Stimulated activated CD4-positive, alpha-beta T cell treated with anti-CD3 and anti-CD28 coated beads, Interleukin-12 subunit alpha, Interleukin-12 subunit beta, amount 100 ng/mL, for 24 hours (primary cell): ENCODE results near the gene ADAP1.
"Not testable (repeated sequence)": the region's sequence is repeated elsewhere in the genome, so short reads cannot be mapped to it uniquely, and the experiment has no call there.

Source experiments
- DNase-seq, 2 experiments: peaks; one replicate each; pipeline ENCODE4 v3.0.0-alpha.2; 2020; ENCODE audit warnings: low read depth in 2 of 2

ADAP1 gene, protein sequence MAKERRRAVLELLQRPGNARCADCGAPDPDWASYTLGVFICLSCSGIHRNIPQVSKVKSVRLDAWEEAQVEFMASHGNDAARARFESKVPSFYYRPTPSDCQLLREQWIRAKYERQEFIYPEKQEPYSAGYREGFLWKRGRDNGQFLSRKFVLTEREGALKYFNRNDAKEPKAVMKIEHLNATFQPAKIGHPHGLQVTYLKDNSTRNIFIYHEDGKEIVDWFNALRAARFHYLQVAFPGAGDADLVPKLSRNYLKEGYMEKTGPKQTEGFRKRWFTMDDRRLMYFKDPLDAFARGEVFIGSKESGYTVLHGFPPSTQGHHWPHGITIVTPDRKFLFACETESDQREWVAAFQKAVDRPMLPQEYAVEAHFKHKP

DNA sequence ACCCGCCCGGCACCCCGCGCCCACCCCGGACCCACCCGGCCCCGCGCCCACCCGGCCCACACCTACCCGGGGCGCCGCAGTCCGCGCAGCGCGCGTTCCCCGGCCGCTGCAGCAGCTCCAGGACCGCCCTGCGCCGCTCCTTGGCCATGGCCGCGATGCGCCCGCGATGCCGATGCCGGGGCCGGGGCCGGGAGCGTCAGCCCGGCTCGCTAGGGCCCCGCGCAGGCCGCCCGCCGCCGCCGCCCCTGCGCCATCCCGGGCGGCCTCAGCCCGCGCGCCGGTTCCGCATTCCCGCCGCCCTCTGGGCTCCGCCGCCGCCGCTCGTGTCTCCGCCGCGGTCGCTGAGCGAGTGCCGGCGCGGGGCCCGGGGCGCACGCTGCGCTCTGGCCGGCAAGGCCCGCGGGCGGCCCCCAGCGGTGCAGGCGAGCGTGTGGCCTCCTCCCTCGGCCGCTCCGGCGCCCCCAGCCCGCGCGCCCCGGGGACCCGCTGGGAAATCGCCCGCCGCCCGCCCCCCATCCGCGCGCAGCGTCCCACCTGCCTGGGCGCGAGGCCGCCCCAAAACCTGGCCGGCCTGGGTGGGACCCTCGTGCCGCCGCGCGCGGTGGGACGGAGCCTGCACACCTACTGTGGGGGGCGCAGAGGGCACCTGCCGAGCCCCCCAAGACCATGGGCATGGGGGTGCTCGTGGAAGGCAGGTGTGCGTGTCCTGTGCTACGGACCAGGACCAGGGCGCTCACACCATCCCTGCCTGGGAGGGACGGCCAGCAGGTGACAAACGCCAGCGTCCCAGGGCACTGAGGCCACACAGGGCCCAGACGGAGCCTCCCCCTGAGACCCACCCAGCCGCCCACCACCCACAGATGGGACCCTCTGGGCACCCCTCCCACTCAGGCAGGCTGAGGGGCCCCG, at the start of gene ADAP1:
Gene ADAP1, minus strand, starts transcription at position 351 of the 909 bp plus-strand sequence. Its CDS starts 203 bp downstream, at position 148.
- DNase-seq, result peak in 1 of 2 experiments; percentile 41

DNA sequence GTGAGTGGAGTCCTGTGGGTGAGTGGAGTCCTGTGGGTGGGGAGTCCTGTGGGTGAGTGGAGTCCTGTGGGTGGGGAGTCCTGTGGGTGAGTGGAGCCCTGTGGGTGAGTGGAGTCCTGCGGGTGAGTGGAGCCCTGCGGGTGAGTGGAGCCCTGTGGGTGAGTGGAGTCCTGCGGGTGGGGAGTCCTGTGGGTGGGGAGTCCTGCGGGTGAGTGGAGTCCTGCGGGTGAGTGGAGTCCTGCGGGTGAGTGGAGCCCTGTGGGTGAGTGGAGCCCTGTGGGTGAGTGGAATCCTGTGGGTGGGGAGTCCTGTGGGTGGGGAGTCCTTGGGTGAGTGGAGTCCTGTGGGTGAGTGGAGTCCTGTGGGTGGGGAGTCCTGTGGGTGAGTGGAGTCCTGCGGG, 48.0 kb upstream of the ADAP1 start:
- not testable (repeated sequence) for DNase-seq

DNA sequence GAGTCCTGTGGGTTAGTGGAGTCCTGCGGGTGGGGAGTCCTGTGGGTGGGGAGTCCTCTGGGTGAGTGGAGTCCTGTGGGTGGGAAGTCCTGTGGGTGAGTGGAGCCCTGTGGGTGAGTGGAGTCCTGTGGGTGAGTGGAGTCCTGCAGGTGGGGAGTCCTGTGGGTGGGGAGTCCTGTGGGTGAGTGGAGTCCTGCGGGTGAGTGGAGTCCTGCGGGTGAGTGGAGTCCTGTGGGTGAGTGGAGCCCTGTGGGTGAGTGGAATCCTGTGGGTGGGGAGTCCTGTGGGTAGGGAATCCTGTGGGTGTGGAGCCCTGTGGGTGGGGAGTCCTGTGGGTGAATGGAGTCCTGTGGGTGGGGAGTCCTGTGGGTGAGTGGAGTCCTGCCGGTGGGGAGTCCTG, 47.5 kb upstream of the ADAP1 start:
- DNase-seq, result not testable (repeated sequence)

DNA sequence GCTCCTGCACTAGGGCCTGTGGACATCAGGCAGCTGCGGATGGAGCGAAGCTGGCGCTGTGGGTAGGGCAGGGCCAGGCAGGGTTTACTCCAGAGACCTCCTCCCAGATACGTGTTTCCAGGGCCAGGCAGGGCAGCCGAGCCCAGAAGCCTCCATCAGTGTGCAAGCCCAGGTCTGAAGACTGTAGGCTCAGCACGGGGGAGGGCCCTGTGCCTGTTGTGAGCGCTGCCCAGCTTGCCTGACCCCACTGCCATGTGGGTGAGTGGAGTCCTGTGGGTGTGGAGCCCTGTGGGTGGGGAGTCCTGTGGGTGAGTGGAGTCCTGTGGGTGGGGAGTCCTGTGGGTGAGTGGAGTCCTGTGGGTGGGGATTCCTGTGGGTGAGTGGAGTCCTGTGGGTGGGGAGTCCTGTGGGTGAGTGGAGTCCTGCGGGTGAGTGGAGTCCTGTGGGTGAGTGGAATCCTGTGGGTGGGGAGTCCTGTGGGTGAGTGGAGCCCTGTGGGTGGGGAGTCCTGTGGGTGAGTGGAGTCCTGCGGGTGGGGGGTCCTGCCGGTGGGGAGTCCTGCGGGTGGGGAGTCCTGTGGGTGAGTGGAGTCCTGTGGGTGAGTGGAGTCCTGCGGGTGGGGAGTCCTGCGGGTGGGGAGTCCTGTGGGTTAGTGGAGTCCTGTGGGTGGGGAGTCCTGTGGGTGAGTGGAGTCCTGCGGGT, 46.7 kb upstream of the ADAP1 start:
- not testable (repeated sequence) for DNase-seq

DNA sequence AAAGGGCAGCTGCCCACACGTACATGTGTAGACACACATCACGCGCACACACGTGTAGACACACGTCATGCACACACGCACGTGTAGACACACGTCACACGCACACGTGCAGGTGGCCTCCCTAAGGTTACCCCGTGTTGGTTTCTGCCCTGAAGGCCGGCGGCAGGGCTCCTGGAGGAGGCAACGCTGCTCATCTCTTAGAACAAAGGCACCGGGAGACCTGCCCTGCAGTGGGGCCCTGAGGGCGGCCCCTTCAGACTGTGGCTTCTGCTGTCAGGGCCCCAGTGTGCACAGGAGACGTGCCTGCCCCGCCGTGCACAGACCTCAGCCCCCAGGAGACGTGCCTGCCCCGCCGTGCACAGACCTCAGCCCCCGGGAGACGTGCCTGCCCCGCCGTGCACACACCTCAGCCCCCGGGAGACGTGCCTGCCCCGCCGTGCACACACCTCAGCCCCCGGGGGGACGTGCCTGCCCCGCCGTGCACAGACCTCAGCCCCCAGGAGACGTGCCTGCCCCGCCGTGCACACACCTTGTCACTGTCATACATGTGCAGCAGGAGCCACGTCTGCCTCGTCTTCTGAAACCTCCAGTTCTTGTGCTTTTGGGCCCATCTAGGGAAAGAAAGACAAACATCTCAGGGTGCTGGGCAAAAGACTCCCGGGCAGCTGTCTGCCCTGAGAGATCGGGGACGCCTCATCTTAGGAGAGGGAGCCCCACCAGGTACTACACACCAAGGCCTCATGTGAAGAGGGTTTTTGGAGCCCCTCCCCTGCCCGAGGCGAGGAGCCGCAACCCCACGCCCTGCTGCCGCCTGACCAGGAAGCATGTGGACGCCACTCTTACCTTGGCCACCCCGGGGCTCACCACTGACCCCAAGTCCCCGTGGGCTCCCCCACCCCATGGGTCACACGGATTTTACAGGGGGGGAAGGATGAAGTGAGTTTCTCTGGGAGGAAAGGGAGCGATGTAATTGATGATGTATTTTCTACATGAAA, 45.8 kb upstream of the ADAP1 start:
- DNase-seq, result no peak

DNA sequence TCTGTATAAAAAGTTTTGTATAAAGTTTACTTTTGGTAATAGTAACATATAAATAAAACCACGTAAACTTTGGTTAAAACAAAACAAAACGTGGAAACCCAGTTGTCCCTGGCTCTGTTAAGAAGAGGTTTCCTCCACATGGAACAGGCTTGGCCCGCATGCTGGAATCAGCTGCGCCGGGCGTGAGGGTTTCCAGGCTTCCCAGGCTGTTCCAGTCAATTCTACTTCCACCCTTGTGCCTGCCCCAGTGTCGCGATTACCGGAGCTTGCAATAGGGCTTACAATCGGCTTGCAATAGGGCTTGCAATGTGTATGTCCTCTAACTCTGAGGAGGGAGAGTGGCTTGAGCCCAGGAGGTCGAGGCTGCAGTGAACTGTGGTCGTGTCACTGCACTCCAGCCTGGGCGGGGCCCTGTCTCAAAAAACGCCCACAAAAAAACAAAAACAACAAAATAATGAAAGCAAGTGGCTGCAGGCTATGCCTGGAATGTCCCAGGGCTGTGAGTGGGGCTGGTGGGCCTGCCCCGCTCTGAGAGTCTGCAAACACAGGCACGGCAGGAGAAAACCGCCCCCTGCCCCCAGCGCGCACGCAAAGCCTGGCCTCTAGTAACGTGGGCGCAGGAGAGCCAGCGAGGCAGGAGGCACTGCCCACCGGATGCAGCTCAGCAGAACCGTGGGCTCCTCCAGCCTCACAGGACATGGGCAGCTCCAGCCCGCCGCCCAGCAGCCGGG, 44.8 kb upstream of the ADAP1 start:
- DNase-seq, result no peak

DNA sequence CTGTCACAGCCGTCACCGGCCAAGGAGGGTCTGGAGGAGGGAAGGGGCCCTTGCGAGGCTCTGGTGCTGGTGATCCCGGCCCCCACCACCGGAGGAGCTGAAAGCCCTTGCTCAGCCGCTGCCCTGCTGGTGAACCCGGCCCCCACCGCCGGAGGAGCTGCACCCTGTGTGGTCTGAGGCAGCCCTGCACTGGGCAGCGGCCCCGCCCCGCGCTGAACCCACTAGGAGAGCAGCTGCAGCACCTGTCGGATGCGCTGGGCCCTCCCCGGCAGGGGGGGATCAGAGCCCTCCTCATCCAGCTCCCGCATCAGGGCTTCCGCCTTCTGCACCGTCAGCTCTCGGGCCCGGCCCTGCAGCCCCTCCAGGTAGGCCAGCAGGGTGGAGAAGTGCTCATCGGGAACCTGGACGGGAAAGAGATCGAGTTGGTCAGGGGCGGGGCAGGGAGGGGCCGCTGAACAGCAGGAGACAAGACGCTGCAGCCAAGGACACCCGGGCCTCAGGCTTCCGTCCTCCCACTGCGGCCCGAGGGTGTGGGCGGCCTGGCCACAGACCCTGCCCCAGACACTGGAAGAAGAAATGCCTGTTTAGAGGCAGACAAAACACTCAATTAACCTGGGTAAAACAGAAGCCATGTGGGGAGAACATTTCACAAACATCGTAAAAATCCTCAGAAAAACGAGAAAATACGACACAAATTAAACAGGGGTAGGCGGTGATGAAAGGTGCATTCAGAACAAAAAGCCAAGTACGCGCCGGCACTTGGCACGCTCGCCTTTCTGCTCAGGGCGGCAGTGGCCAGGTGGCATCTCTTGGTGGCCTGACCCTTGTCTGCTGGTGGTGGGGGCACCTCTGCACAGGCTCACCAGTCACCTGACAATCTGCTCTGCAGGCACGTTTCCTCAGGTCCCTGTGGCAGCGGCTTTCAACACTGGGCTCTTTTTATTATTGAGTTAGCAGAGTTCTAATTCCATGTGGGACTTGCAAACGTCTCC, 43.2 kb upstream of the ADAP1 start:
- DNase-seq, result no peak

DNA sequence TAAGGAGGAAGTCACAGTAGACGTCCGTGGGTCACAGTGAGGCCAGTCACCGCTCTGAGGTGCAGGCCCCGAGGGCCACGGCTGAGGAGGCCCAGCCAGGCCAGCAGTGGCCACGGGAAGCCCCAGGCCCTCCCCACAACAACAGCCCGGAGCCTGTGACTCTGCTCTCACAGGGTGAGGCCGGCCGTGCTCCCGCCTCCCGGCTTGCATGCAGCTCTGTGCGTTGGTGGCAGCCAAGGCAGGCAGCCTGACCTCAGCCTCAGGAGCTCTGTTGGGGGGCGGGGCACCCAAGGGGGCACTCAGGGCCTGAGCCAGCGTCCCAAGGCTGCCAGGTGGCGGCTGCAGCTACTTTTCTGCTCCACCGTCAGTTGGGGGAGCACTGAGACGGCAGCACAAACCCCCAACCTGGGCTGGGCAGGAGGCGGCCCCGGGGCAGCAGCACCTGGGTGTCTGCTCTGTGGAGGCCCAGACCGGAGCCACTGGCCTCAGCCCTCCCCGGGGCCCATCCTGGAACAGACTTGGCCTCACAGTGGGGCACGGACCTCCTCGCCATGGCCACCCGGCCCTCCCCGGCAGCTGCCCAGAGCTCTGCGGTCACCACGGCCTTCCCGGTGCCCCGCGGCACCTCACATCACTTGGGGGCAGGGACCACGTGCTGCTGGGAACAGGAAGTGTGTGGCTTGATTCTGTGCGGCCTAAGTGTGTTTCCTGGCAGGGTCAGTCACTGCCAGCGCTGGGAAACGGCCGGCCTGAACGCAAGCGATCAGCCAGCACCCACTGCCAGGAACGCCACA, 41.8 kb upstream of the ADAP1 start:
- DNase-seq, result no peak

DNA sequence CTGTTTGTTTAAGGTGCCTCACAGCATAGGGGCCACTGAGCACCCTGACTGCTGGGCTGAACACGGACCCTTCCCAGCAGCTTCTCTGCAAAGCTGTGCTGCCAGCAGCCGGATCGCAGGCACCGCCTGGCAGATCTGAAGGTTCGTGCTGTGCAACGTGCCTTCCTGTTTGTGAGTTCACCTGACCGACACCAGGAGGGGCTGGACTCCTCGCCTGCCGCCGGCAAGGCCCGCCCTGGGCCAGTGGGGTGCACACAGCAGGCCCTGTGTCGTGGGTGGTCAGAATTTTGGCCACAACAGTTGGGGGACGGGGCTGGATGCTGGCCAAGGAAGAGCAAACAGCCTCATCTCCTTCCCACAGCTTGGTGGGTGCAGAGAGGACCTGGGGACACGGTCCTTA, 41.1 kb upstream of the ADAP1 start:
- DNase-seq, result no peak

DNA sequence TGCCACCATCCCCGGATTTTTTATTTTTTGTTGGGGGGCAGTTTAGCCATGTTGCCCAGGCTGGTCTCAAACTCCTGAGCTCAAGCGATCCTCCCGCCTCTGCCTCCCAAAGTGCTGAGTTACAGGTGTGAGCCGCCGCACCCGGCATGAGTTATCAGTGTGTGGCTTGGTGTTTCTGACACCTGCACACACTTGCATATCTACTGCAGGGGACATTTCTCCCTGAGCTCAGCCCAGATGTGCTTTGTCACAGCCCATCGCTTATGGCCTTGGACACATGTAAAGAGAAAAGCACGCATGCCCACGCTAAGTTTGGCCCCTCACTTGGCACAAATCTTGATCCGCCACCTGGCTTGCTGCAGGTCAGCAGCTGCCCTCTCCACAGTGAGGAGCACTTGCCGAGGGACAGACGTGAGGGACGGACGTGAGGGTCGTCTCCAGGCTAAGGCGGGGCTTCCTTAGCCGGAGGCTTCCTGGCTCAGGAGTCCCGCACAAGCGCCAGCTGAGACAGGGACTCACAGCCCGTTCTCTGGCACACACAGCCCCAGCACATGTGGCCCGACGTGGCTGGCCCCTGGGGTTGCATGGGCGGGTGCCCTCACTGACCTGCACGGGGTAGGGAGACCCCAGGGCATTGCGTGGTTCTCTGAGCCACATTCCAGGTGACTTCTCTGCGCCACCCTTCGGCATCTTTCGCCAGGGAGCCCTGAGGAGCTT, 40.3 kb upstream of the ADAP1 start:
- no peak for DNase-seq

DNA sequence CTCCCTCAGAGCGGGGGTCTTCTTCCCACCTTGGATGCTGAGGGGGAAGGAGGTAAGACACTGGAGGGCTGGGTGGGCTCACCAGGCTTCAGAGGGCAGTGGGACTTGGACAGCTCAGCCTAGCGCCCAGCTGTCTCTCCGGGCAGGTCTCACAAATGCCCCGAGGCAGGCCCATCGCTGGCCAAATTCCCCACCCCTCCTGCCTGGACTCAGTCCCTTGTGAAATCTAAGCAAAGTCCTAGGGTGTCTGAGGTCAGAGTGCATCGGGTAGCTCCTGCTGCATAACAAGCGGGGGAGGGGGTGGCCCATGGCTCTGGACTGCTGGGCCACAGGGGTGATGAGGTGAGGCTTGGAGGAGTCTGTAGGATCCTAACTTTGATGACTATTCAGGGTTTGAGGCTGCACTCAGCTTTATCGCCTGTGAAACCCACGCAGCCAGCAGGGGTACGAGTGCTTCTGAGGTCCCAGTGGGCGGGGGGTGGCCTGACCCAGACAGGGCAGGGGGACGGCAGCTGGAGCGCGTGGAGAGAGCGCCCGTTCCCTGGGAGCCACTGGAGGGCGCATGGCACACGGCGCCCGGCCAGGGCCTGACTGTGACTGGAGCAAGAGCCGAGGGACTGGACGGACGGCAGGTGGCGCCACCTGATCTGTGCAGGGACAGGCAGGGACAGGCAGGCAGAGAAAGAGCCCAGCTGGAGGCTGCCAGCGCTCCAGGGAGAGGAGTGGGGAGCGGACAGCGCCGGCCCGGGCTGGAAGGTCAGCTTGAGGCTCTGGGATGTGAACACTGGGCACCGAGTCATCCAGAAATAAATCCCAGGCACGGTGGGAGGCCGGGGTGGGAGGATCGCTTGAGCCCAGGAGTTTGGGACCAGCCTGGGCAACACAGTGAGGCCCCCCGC, 38.5 kb upstream of the ADAP1 start:
- DNase-seq, result peak; percentile 82 to 95

DNA sequence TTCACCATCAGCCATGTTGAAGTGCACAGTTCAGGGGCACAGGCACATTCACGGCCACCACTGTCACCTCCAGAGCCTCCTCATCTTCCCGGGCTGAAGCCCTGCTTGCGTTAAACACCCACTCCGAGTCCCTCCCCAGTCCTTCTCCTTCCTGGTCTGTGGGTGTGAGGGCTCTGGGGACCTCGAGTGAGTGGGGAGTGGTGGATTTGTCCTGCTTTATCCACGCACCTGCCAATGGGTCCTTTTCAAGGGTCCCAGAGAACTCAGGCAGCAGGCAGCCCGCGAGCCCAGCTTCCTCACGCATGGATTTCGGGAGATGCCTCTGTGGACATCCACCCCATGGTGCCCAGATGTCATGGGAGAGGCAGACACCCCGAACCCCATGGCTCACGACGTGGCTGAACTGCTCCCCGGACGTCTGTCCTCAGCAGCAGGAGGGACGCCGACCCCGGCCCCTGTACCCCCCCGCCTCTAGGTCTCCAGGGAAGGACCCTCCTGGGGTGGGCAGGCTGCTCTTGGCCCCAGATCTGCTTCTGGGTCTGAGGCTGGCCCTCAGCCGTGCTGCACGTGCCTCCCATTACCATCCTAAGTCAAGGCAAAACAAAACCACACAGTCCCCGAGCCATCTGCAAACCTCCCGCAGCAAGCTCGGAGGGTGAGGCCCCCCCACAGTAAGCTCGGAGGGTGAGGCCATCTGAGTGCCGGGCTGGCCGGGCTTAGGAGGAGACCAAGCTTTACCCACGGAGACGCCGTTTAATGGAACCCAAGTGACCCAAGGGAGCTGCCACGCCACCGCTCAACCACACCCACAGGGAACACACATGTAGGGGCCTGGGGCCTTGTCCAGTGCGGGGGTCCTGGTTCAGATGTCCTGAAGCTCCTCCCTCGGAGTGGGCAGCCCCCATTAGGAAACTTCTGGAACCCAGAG, 37.5 kb upstream of the ADAP1 start:
- DNase-seq, result no peak

DNA sequence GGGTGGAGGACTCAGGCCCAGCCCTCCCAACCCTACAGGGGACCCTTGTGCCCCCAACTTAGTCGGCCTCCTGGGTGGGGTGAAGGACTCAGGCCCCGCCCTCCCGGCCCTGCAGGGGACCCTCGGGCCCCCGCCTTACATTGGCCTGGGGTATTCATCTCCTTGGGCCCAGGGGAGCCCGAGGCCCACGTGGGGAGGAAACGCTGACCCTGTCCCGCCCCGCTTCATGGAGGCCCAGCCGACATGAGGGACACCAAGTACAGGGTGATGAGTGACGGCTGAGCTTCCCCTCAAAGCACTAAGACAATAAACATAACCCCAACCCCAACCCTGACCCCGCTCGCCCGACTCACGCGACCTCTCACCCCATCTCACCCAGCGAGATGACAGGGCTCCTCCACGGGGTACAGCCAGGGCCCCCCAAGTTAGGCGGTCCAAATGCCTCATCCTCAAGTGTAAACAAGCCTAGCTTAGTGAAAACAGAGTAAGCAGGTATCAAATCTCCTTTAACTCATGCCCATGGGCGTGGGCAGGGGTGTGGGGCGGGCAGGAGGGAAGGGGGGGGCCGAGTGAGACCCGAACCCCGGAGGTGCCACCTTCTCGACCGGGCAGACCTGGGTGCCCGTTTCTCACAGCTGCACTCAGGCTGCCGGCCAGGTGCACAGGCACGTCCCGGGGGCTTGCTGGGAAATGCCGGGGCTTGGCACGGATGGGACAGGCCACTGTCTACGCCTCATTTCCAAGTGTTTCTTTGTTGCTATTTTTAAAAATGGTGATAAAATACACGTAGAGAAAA, 36.7 kb upstream of the ADAP1 start:
- DNase-seq, result no peak

DNA sequence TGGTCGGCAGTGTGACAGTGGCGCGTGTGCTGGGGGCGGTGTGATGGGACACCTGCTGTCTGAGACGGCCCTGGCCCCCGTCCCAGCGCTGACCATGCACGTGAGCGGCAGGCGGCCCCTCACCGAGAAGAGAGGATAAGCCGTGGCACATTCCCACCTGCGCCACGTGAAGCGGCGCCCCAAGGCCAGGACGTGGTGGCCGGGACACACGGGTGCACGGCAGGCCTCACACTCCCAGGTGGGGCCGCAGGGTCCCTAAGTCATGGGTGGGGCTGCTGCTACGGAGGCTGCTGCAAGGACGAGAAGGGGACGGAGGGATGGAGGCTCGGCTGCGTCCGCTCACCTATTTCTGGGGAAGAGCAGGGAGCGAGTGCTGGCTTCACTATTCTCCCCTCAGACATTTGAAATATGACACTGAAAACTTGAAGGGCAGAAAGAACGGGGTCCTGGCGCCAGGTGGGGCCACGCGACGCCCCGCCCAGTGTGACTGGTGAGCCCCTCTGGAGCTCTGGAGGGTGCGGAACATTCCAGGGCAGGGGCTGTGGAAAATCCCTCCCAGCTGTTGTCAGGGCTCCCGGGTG, 36.0 kb upstream of the ADAP1 start:
- no peak for DNase-seq
